ENCODE measurements around the gene PLEKHB1.

The PLEKHB1 gene, protein sequence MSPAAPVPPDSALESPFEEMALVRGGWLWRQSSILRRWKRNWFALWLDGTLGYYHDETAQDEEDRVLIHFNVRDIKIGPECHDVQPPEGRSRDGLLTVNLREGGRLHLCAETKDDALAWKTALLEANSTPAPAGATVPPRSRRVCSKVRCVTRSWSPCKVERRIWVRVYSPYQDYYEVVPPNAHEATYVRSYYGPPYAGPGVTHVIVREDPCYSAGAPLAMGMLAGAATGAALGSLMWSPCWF

GRCh38 chr11:73645972-73646631 is at the start of gene PLEKHB1:
Gene PLEKHB1, plus strand, starts transcription at chr11:73646581. Its CDS starts 28 bp downstream, at chr11:73646609.
- DNase-seq (ENCODE audit: low spot score) = no peak

GRCh38 chr11:73597336-73597955 is 48.9 kb upstream of the PLEKHB1 start:
- no peak for DNase-seq (ENCODE audit: low spot score)

DNA sequence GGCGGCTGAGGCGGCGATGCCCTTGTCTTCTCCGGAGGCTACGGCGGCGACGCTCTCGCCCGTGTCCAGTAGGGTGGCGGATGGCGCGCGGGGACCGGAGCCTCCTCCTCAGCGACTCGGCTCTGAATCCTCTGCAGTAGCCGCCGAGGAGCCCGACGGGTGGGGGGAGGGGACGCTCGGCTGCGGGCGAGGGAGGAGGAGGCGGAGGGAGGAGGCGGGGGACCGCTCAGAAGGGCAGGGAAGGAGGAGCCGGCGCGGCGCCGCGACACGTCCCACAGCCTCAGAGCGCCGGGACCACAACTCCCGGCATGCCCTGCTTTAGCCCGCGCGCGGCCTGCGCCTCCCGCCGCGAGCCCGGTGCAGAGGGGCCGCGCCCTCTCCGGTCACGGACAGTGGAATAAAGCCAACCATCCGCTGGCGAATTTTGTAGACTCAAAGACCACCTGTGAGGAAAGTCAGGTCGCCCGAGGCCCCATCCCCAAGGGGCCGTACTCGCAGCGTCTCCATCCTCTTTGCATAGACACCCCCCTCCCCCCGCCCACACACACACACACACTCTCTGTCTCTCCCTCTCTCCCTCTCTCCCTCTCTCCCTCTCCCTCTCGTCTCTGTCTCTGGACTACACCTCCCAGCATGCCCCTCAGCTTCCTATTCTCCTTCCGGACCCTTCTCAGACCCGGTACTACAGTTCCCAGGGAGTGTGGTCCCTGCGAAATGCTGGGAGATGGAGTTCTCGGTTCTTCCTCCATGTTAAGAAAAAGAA is 48.2 kb upstream of the PLEKHB1 start, which contains the start of gene FAM168A:
FAM168A (minus strand) TSS at position 157 of the 763 bp plus-strand sequence. CDS start 129,638 bp downstream, outside the sequence.
- DNase-seq (ENCODE audit: low spot score) = peak; percentile 93

DNA sequence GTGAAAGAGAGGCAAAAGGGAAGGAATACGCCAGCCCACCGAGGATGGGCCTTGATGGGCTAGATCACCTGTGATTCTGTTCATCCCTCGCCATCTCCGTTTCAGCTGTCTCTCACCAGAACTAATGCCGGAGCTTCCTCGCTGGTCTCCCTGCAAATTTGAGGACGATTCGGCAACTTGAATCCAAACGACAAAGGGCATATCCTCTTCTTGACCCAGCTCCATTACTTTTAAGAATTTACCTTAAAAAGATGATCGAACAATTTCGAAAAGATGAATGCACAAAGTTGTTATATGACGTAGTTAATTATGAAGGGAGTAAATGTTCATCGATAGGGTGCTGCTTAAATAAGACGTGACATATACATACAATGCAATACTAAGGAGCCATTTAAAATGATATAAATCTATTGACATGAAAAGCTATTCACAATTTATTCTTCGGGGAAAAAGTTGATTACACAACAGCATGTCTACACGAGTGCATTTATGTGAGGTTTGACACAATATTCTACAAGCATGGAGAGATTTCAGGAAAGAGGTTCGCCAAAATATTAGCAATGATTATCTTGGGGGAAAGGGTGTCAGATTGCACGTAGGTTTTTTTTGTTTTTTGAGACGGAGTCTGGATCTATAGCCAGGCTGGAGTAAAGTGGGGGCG is 47.5 kb upstream of the PLEKHB1 start:
- DNase-seq (ENCODE audit: low spot score) = no peak

DNA sequence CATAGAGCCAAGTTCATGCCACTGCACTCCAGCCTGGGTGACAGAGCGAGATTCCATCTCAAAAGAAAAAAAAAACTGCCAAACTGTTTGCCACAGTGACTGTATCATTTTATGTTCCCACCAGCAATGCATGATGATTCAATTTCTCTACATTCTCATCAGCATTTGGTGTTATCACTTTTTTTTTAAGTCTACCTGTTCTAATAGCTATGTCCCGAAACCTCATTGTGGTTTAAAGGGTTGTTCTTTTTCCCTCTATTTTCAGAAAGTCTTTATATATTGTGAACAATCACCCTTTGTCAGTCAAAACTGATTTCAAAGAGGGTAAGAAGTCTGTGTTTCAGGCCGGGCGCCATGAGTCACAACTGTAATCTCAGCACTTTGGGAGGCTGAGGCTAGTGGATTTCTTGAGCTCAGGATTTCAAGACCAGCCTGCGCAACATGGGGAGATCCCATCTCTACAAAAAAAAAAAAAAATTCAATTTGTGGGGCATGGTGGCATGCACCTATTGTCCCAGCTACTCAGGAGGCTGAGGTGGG is 33.7 kb upstream of the PLEKHB1 start:
- DNase-seq (ENCODE audit: low spot score) = no peak

DNA sequence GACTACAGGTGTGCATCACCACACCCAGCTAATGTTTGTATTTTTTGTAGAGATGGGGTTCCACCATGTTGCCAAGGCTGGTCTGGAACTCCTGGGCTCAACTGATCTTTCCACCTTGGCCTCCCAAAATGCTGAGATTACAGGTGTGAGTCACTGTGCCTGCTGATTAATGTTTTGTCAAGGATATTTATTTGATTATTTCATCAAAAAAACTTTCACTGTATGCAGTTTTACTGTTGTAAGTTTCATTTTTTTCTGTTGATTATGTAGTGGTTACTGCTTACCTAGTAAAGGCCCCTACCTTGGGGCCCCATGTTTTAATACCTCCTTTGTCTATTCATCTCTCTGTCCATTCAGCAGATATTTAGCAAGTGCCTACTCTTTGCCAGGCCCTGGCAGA is 31.8 kb upstream of the PLEKHB1 start:
- DNase-seq (ENCODE audit: low spot score) = no peak

GRCh38 chr11:73622926-73623593 is 23.3 kb upstream of the PLEKHB1 start:
- DNase-seq (ENCODE audit: low spot score) = no peak

DNA sequence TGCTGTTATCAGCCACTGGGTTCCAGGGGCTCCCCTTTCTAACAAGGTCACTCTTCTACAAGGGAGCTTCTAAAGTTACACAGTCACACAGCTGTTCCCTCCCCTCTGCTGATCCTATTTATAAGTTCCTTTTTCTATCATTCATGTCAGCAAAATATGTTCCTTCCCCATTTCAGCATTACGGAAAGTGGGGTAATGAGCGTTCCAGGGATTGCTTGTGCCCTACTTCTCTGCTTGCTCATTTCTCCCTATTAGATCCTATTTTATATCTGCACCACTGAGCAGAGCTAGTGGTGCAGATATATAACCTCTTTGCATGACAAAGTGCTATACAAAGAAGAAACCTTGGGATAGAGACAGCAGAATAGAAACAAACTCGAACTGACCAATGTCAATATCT is 22.7 kb upstream of the PLEKHB1 start:
- no peak for DNase-seq (ENCODE audit: low spot score)

DNA sequence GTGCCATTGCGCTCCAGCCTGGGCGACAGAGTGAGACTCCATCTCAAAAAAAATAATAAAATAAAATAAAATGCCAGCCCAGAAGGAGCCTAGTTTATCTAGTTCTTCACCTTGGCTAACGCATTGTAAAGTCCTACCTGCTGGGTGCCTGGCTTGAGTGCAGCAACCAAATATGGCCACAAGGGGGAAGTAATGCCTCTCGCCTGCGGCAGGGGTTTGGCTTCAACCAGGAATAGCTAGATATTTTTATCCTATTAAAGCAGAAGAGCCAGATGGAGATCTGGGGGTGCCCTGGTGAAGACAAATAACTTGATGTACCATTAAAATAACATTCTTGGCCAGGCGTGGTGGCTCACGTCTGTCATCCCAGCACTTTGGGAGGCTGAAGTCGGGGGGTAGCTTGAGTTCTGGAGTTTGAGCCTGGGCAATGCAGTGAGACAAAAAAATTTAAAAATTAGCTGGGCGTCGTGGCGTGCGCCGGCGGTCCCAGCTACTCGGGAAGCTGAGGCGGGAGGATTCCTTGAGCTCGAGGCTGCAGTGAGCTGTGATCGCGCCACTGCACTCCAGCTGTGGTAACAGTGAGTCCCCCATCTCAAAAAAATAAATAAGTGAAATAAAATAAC is 20.6 kb upstream of the PLEKHB1 start:
- peak; percentile 72 for DNase-seq (ENCODE audit: low spot score)

- no peak for DNase-seq (ENCODE audit: low spot score)
These were observed 16.5 kb upstream of the PLEKHB1 start for GRCh38 chr11:73629907-73630306.

GRCh38 chr11:73632996-73633395 is 13.4 kb upstream of the PLEKHB1 start:
- no peak for DNase-seq (ENCODE audit: low spot score)

DNA sequence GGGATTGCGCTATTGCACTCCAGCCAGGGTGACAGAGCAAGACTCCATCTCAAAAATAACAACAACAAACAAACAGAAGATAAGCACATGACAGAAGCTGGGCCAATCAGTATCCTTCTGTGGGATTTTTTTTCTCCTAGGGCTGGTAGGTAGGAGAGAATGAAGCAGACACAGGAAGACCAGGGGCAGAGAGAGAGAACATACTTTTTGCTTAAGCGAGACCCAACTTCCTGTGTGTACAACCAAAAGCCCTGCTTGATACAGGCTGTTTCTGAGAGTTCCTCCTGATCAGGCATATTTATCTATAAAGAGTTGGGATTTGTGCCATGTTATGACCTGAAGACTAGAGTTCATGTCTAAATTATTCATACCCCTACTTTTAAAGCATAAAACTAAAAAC is 12.4 kb upstream of the PLEKHB1 start:
- DNase-seq (ENCODE audit: low spot score) = no peak

DNA sequence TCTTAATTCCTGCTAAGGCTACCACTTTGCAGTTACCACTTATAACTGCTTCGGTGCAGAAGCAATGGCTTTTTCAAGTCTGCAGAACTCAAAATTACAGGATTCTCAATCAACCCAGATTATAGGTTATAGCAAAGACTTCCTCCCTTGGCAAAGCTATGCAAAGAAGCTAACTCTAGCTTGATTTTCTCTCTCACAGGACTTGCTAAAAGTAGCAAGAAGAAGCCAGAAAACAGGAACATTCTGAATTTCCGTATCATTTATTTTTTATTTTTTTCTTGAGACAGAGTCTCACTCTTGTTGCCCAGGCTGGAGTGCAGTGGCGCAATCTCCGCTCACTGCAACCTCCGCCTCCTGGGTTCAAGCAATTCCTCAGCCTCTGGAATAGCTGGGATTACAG is 10.7 kb upstream of the PLEKHB1 start:
- no peak for DNase-seq (ENCODE audit: low spot score)

DNA sequence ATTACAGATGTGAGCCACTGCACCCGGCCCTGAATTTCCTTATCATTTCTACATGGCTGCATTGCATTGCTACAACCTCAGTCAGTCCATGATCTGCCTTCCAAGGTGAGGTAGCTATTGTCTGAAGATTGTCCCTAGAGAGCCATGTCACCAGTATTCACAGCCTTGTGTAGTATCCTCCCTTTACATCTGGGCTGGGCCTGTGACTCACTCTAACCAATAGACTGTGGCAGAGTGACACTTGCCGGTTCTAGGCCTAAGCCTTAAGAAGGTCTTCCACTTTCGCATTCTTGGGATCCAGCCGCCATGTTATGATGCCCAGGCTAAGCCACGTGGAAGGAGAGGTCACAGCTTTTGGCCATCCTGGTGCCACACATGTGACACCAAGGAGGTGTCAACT is 10.1 kb upstream of the PLEKHB1 start:
- DNase-seq (ENCODE audit: low spot score) = no peak

DNA sequence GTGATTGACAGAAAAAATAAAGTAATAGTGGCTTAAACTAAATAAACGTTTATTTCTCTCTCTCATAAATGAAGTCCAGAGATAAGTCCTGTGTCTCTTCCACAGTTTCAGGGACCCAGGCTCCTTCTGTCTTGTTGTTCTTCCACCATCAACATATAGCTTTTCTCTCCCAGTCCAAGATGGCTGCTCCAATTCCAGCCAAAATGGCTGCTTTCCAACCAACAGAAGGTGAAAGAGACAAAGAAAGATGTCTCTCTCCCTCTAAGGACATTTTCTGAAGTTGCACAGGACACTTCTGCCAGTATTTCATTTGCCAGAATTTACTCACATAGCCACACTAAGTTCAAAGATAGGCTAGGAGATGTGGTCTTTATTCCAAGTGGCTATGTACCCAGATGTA is 9.4 kb upstream of the PLEKHB1 start:
- no peak for DNase-seq (ENCODE audit: low spot score)

- no peak for DNase-seq (ENCODE audit: low spot score)
These were observed 5.8 kb upstream of the PLEKHB1 start for GRCh38 chr11:73640592-73640991.

- no peak for DNase-seq (ENCODE audit: low spot score)
These were observed 4.7 kb upstream of the PLEKHB1 start for GRCh38 chr11:73641668-73642067.

- no peak for DNase-seq (ENCODE audit: low spot score)
These were observed 1.0 kb upstream of the PLEKHB1 start for GRCh38 chr11:73645121-73645969.

- DNase-seq (ENCODE audit: low spot score) = peak; percentile 95
These were observed 1.2 kb downstream of the PLEKHB1 start for GRCh38 chr11:73647459-73648100.
